CD8-positive, alpha-beta memory T cell (primary cell): Measurements from ENCODE around the gene MAPKAPK2. TPM values are rescaled to one million over a fixed set of nuclear protein-coding genes. Genes with fewer than 3 reads are reported as not detected.

ENCODE experiments used
- CTCF ChIA-PET: fragments of 350-600 bp; sonication (Branson Sonifier 250); formaldehyde crosslinking; loops from one replicate; lab custom pipeline; 2021; ENCODE audit warnings: antibody characterized with exemption; lab: Charles Lee
- POLR2A ChIA-PET: fragments of 350-600 bp; sonication (Branson Sonifier 250); formaldehyde crosslinking; loops from one replicate; lab custom pipeline; 2021; ENCODE audit warnings: antibody characterized with exemption; lab: Charles Lee
- DNase-seq, 5 donors: peaks; one replicate each; pipeline versions ENCODE4 v3.0.0 to v3.0.0-alpha.2; 2020 to 2022; ENCODE audit warnings: mixed read lengths in 1 of 5
- H3K27ac ChIP-seq: one replicate; pipeline ENCODE4 v1.7.0; 2013; ENCODE audit warnings: low read depth, mild to moderate bottlenecking, low read length, moderate library complexity
- H3K27me3 ChIP-seq: 2 replicates; pipeline ENCODE4 v1.7.0; 2013; ENCODE audit warnings: low read length, mild to moderate bottlenecking; ENCODE audit not compliant: insufficient read depth, poor library complexity, severe bottlenecking
- H3K36me3 ChIP-seq: 2 replicates; pipeline ENCODE4 v1.7.0; 2013; ENCODE audit warnings: mild to moderate bottlenecking, low read length, moderate library complexity; ENCODE audit not compliant: insufficient read depth
- H3K4me1 ChIP-seq: 2 replicates; pipeline ENCODE4 v1.7.0; 2013; ENCODE audit warnings: mild to moderate bottlenecking, low read length, moderate library complexity; ENCODE audit not compliant: insufficient read depth
- H3K4me3 ChIP-seq: 2 replicates; pipeline ENCODE4 v1.7.0; 2013; ENCODE audit warnings: mild to moderate bottlenecking, low read length
- H3K9me3 ChIP-seq: 2 replicates; pipeline ENCODE4 v1.7.0; 2013; ENCODE audit warnings: mild to moderate bottlenecking, low read length
- H3K27ac Mint-ChIP-seq, 8 donors: one replicate each; pipeline ENCODE4 v1.8.0; 2020 to 2021; ENCODE audit warnings: mixed read lengths in 8 of 8, mild to moderate bottlenecking in 6 of 8, inconsistent platforms in 3 of 8, moderate library complexity in 3 of 8
- H3K27me3 Mint-ChIP-seq, 2 donors: one replicate each; pipeline ENCODE4 v1.8.0; 2020 to 2021; ENCODE audit warnings: mixed read lengths in 2 of 2, mild to moderate bottlenecking in 1 of 2, moderate library complexity in 1 of 2
- H3K36me3 Mint-ChIP-seq, 3 donors: one replicate each; pipeline ENCODE4 v1.8.0; 2020 to 2021; ENCODE audit warnings: mixed read lengths in 3 of 3, inconsistent platforms in 1 of 3, mild to moderate bottlenecking in 1 of 3
- H3K4me1 Mint-ChIP-seq, 3 donors: one replicate each; pipeline ENCODE4 v1.8.0; 2020 to 2021; ENCODE audit warnings: mixed read lengths in 3 of 3, inconsistent platforms in 1 of 3, mild to moderate bottlenecking in 1 of 3
- H3K4me3 Mint-ChIP-seq, 7 donors: one replicate each; pipeline ENCODE4 v1.8.0; 2020 to 2021; ENCODE audit warnings: mixed read lengths in 7 of 7, mild to moderate bottlenecking in 6 of 7, moderate library complexity in 4 of 7, inconsistent platforms in 2 of 7
- H3K9me3 Mint-ChIP-seq, 5 donors: one replicate each; pipeline ENCODE4 v1.8.0; 2020 to 2022; ENCODE audit warnings: mixed read lengths in 5 of 5, mild to moderate bottlenecking in 3 of 5, moderate library complexity in 2 of 5, inconsistent platforms in 1 of 5
- polyA plus RNA-seq: library from polyadenylated mRNA; unstranded; fragments of 300-500 nt; fragmentation: Illumina TruSeq; gene quantifications from one replicate; pipeline ENCODE4 v1.2.3, GENCODE V29; 2021
- total RNA-seq, 2 experiments: library from RNA; stranded (reverse); gene quantifications; one replicate each; pipeline ENCODE4 v1.2.3, GENCODE V29; 2021

Gene MAPKAPK2
- total and polyA plus RNA-seq, 3 experiments from 2014 or later, result 5.0 to 79.1 (median 78.4) TPM

GRCh38 chr1:206700445-206701036 is 15.8 kb downstream of the MAPKAPK2 start:
- Histone ChIP-seq H3K4me1 (peaks cover 52% of the 10 kb centered on the region), H3K4me3 (no peak overlapping the region), H3K27me3 (no peaks in the 10 kb centered on the region), H3K36me3 (peaks cover 6% of the 10 kb centered on the region), H3K9me3 (no peaks in the 10 kb centered on the region), H3K27ac (no peak overlapping the region)
- Mint-ChIP-seq H3K9me3 (no peaks in the 10 kb centered on the region), H3K4me3 (peak overlapping the region in 1 of 7 donors; percentile 30), H3K36me3 (peaks cover 0 to 36% (median 4%) of the 10 kb centered on the region in 3 donors), H3K27ac (peak overlapping the region; percentile 40 to 93 (median 70)), H3K4me1 (peaks cover 90 to 97% (median 94%) of the 10 kb centered on the region in 3 donors), H3K27me3 (peaks cover 0 to 2% of the 10 kb centered on the region in 2 donors)
- no peak for DNase-seq
- ChIA-PET POLR2A (interaction anchor here (1.4 kb wide), 1 partner anchor 12 kb away, joined by 3 read pairs; no protein-coding TSS in a partner anchor), CTCF (interaction anchor here (1.2 to 2.0 kb wide), 3 partner anchors 14 to 36 kb away, joined by 3 to 7 read pairs (median 6); no protein-coding TSS in a partner anchor)

- peak overlapping the region in 3 of 7 donors; percentile 2 to 23 (median 10) for H3K4me3 Mint-ChIP-seq
- H3K9me3 ChIP-seq, result no peaks in the 10 kb centered on the region
- H3K27me3 Mint-ChIP-seq, result peaks cover 0 to 2% of the 10 kb centered on the region in 2 donors
- H3K9me3 Mint-ChIP-seq, result no peaks in the 10 kb centered on the region
- H3K36me3 Mint-ChIP-seq, result peaks cover 0 to 20% (median 2%) of the 10 kb centered on the region in 3 donors
- ChIA-PET POLR2A (interaction anchor here (1.2 kb wide), 1 partner anchor 18 kb away, joined by 3 read pairs; the partner anchor contains the start of gene MAPKAPK2), CTCF (interaction anchor here (0.5 to 1.9 kb wide), 4 partner anchors 12 to 395 kb away, joined by 3 to 6 read pairs (median 3); no protein-coding TSS in a partner anchor)
- peaks cover 6% of the 10 kb centered on the region for H3K36me3 ChIP-seq
- H3K27me3 ChIP-seq, result no peaks in the 10 kb centered on the region
- peaks cover 68% of the 10 kb centered on the region for H3K4me1 ChIP-seq
- H3K4me3 ChIP-seq, result no peak overlapping the region
- peak overlapping the region; percentile 71 to 94 (median 88) for H3K27ac Mint-ChIP-seq
- H3K4me1 Mint-ChIP-seq, result peaks cover 91 to 97% (median 93%) of the 10 kb centered on the region in 3 donors
- DNase-seq, result no peak
- no peak overlapping the region for H3K27ac ChIP-seq
These were observed 17.6 kb downstream of the MAPKAPK2 start for GRCh38 chr1:206702260-206702659.

- H3K27ac Mint-ChIP-seq, result peak overlapping the region; percentile 77 to 94 (median 90)
- POLR2A ChIA-PET, result interaction anchor here (1.2 kb wide), 1 partner anchor 18 kb away, joined by 3 read pairs; the partner anchor contains the start of gene MAPKAPK2
These were observed 18.1 kb downstream of the MAPKAPK2 start for GRCh38 chr1:206702803-206703202.

GRCh38 chr1:206703661-206704060 is 19.0 kb downstream of the MAPKAPK2 start:
- Mint-ChIP-seq H3K4me1 (peaks cover 93 to 97% (median 93%) of the 10 kb centered on the region in 3 donors), H3K9me3 (no peaks in the 10 kb centered on the region), H3K27me3 (peaks cover 0 to 2% of the 10 kb centered on the region in 2 donors), H3K27ac (peak overlapping the region; percentile 77 to 94 (median 90)), H3K4me3 (peak overlapping the region; percentile 24 to 83 (median 69)), H3K36me3 (peaks cover 0 to 9% (median 2%) of the 10 kb centered on the region in 3 donors)
- Histone ChIP-seq H3K4me1 (peaks cover 71% of the 10 kb centered on the region), H3K27me3 (no peaks in the 10 kb centered on the region), H3K9me3 (no peaks in the 10 kb centered on the region), H3K4me3 (no peak overlapping the region), H3K36me3 (no peaks in the 10 kb centered on the region), H3K27ac (no peak overlapping the region)
- ChIA-PET POLR2A (no interaction called here), CTCF (interaction anchor here (1.0 to 1.7 kb wide), 4 partner anchors 8 to 40 kb away, joined by 3 to 7 read pairs (median 4); no protein-coding TSS in a partner anchor)
- peak in 4 of 5 donors; percentile 40 to 68 (median 67) for DNase-seq

More at GRCh38 chr1:206702803-206703202, 18.1 kb downstream of the MAPKAPK2 start:
- H3K4me3 ChIP-seq, result no peak overlapping the region
- Mint-ChIP-seq H3K4me1 (peaks cover 91 to 97% (median 93%) of the 10 kb centered on the region in 3 donors), H3K27me3 (peaks cover 0 to 2% of the 10 kb centered on the region in 2 donors), H3K9me3 (no peaks in the 10 kb centered on the region), H3K4me3 (peak overlapping the region in 4 of 7 donors; percentile 2 to 71 (median 64)), H3K36me3 (peaks cover 0 to 14% (median 2%) of the 10 kb centered on the region in 3 donors)
- no peak overlapping the region for H3K27ac ChIP-seq
- H3K4me1 ChIP-seq, result peaks cover 70% of the 10 kb centered on the region
- H3K27me3 ChIP-seq, result no peaks in the 10 kb centered on the region
- CTCF ChIA-PET, result interaction anchor here (0.5 to 1.7 kb wide), 5 partner anchors 9 to 394 kb away, joined by 3 to 7 read pairs (median 4); no protein-coding TSS in a partner anchor
- no peaks in the 10 kb centered on the region for H3K9me3 ChIP-seq
- no peak for DNase-seq
- peaks cover 1% of the 10 kb centered on the region for H3K36me3 ChIP-seq

GRCh38 chr1:206704226-206704625 is 19.5 kb downstream of the MAPKAPK2 start:
- no peak for DNase-seq
- H3K4me1 Mint-ChIP-seq, result peaks cover 93 to 97% (median 93%) of the 10 kb centered on the region in 3 donors
- peaks cover 0 to 2% of the 10 kb centered on the region in 2 donors for H3K27me3 Mint-ChIP-seq
- ChIA-PET POLR2A (no interaction called here), CTCF (interaction anchor here (1.0 to 1.7 kb wide), 6 partner anchors 8 to 40 kb away, joined by 3 to 7 read pairs (median 4); no protein-coding TSS in a partner anchor)
- Histone ChIP-seq H3K4me3 (no peak overlapping the region), H3K36me3 (no peaks in the 10 kb centered on the region), H3K4me1 (peaks cover 68% of the 10 kb centered on the region), H3K27ac (no peak overlapping the region), H3K9me3 (no peaks in the 10 kb centered on the region), H3K27me3 (no peaks in the 10 kb centered on the region)
- no peaks in the 10 kb centered on the region for H3K9me3 Mint-ChIP-seq
- peaks cover 0 to 6% (median 2%) of the 10 kb centered on the region in 3 donors for H3K36me3 Mint-ChIP-seq
- H3K27ac Mint-ChIP-seq, result peak overlapping the region; percentile 77 to 94 (median 90)
- peak overlapping the region in 6 of 7 donors; percentile 60 to 83 (median 70) for H3K4me3 Mint-ChIP-seq

- ChIA-PET POLR2A (no interaction called here), CTCF (interaction anchor here (1.1 to 1.8 kb wide), 6 partner anchors 16 to 277 kb away, joined by 3 to 5 read pairs (median 4); no protein-coding TSS in a partner anchor)
- Mint-ChIP-seq H3K4me3 (peak overlapping the region in 3 of 7 donors; percentile 28 to 83 (median 29)), H3K4me1 (peaks cover 93 to 97% (median 93%) of the 10 kb centered on the region in 3 donors), H3K9me3 (no peaks in the 10 kb centered on the region), H3K27me3 (peaks cover 0 to 2% of the 10 kb centered on the region in 2 donors), H3K27ac (peak overlapping the region in 3 of 8 donors; percentile 47 to 94 (median 92)), H3K36me3 (peaks cover 0 to 4% (median 2%) of the 10 kb centered on the region in 3 donors)
- H3K4me1 ChIP-seq, result peaks cover 71% of the 10 kb centered on the region
- no peaks in the 10 kb centered on the region for H3K9me3 ChIP-seq
- H3K27ac ChIP-seq, result no peak overlapping the region
- H3K4me3 ChIP-seq, result no peak overlapping the region
- no peaks in the 10 kb centered on the region for H3K36me3 ChIP-seq
- no peaks in the 10 kb centered on the region for H3K27me3 ChIP-seq
- DNase-seq, result no peak
These were observed 20.5 kb downstream of the MAPKAPK2 start for GRCh38 chr1:206705191-206705590.

GRCh38 chr1:206705726-206706297 is 21.1 kb downstream of the MAPKAPK2 start:
- peaks cover 0 to 7% (median 2%) of the 10 kb centered on the region in 3 donors for H3K36me3 Mint-ChIP-seq
- H3K27me3 ChIP-seq, result no peaks in the 10 kb centered on the region
- H3K4me3 ChIP-seq, result no peak overlapping the region
- H3K27ac Mint-ChIP-seq, result peak overlapping the region in 4 of 8 donors; percentile 38 to 94 (median 52)
- peaks cover 71% of the 10 kb centered on the region for H3K4me1 ChIP-seq
- peaks cover 0 to 2% of the 10 kb centered on the region in 2 donors for H3K27me3 Mint-ChIP-seq
- H3K36me3 ChIP-seq, result no peaks in the 10 kb centered on the region
- peak overlapping the region in 5 of 7 donors; percentile 12 to 83 (median 28) for H3K4me3 Mint-ChIP-seq
- no peak for DNase-seq
- H3K27ac ChIP-seq, result no peak overlapping the region
- H3K9me3 Mint-ChIP-seq, result no peaks in the 10 kb centered on the region
- H3K9me3 ChIP-seq, result no peaks in the 10 kb centered on the region
- ChIA-PET POLR2A (no interaction called here), CTCF (interaction anchor here (0.9 to 1.8 kb wide), 6 partner anchors 15 to 277 kb away, joined by 3 to 5 read pairs (median 4); no protein-coding TSS in a partner anchor)
- peaks cover 91 to 97% (median 93%) of the 10 kb centered on the region in 3 donors for H3K4me1 Mint-ChIP-seq
